HuH-7.5 (cell line): ENCODE results near the gene HTRA2.

Experiments
- DNase-seq: peaks from one replicate; pipeline ENCODE4 v3.0.0; 2011; ENCODE audit warnings: low spot score

The HTRA2 gene

DNA sequence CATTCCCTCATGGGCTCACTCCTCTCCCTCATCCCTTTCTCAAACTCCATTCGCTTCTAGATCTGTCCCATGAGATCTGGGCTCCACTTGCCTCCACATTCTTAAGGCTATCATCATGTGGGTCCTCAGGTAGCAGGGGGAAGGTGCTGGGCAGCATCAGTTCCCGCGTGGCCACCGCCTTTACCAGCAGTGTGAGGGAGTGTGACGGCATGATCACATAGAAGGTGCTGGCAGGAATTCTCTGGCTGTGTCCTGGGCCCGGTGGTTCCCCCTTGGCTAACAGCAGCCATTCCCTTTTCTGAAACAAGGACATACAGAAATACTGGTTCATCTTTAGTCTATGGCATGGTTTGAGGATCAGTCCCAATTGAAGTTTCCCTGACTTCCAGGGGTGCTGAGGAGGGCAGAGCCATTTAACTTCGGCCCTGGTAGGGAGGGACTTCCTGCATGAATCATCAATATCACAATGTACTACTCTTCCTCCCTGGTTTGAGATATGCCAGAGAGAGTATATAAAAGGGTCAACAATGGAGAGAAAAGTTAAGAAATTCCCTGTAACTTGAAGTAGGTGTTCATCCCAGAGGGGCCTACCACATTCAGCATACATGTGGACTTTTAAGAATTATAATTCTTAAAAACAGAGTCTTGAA is 32.5 kb downstream of the HTRA2 start:
- DNase-seq = no peak

DNA sequence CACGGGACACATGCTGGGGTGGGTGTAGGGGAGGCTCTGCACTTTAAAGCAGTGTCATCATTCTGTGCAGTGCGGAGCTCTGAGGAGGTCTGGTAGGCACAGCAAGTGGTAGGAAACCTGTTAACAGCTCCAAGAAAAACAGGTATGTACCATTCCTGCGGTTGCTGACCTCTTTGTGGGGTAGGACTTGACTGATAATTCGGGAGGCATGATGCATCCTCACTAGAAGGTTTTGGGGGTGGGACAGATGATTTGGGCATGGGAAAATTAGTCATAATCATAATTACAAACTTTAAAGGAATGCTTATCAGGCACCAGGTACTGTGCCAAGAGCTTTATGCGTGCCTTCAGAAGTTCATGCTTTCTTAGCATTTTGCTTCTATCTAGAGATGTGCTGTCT is 34.5 kb downstream of the HTRA2 start:
- no peak for DNase-seq

DNA sequence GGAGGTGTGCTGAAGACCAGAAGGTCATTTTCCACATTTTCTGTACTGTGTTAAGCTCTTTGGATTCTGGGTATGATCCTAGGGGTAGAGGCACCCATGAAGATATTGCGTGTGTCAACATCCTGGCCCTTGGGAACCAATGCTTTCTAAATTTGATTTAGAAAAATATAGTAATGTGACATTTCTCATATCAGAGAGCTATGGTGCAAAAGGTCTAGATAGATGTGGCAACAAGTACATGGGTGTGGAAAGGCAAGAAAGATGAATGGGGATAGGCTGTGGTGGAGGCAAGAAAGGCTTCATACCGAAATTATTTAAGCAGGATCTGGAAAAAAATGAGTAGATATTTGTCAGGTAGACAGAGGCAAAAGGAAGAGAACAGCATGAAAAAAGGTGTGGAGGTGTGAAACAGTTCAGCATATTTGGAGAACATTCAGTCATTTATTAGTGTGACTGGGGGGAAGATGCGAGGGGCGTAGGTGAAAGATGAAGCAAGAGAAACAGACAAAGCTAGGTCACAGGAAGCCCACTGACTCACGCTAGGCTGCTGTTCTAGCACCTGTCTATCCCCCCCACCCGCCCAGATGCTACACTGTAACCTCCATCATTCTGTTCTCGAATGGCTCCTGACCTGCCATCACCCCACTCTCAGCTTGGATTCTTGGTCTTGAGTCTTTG is 36.5 kb downstream of the HTRA2 start:
- DNase-seq = no peak

DNA sequence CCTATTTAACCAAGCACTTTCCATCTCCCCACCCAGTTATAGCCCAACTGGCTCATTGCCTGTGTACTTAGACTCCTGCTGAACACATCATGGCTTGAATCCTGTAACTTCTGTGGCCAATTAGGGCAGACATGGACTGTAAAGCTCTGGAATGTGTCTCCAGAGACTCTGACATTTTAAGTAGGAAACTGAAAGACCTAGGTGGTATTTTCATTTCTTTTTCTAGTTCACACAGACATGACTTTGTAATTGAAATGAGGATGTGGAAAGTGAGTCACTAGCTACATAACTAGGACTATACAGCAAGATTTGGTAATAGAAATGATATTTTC is 37.0 kb downstream of the HTRA2 start:
- DNase-seq = no peak

DNA sequence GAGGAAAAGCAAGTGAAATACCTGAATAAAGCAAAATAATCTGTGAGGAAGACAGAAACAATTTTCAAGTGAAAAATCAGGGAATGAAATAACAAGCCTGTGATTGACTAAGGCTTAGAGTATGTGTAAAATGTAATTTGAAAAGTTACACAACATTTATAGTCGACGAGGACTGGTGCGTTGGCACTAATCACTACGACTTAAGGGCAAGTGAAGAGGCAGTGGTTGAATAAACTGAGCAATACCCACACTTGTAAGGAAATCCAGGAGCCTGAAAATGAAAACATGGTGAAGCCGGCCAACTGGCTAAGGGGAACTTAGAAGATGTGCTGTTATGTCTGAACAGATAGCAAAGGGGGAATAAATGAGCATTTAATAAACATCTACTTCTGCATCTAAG is 38.1 kb downstream of the HTRA2 start:
- DNase-seq = no peak

DNA sequence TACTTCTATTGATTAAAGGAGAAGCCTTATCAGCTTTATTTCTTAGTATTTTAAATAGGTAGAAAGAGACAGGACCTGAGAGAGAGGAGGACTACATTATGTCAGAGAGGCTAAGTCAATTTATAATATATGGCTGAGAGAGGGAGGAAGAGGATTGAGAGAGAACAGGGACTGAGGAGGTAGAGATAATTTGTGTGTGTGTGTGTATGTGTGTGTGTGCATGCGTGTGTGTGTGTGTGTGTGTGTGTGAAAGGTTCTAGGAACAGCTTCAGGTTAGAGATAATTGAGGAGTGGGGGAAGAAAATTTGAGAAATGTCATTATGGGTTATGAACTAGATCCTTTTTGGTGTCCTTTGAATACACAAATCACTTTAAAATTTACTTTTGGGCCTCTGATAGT is 40.0 kb downstream of the HTRA2 start:
- no peak for DNase-seq

DNA sequence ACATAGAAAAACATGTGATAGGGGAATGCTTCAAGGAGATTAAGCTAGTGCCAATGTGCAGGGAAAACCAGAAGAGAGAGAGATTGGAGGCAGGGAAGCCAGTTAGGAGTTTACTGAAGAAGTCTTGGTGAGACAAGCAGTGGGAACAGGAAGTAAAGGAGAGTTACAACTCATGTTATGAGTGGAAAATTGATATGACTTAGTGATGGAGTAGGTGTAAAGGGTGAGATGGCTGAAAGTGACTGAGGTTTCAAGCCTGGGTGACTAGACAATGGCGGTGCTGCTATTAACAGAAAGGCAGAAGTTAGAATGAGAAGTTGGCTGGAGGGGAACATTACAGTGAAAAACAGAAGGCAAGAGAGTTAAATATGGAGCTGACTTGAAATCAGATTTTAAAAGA is 41.3 kb downstream of the HTRA2 start:
- no peak for DNase-seq

DNA sequence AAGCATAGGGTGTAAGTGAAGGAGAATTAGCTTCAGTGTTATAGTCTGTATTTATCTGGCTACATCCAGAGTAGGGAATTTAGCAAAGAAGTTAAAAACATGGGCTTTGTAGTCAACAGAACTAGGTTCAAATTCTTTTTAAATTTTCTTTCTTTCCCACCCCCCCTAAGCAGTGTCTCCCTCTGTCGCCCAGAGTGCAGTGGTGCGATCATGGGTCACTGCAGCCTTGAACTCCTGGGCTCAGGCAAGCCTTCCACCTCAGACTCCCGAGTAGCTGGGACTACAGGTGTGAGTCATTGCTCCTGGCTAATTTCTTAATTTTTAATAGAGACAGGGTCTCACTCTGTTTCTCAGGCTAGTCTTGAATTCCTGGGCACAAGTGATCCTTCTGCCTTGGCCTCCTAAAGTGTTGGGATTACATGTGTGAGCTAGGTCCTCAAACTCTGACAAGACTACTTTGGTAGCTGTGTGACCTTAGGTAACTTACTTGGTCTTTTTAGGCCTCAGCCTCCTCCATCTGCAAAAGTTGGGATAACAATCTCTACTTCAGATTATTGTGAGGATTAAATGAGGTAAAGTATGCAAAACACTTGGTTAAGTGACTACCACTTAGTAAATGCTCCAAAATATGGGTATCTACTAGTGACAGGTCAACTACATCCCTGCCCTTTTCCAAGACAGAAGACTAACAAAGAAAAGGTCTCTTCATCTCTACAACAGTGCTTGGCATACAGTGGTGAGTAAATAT is 42.6 kb downstream of the HTRA2 start:
- no peak for DNase-seq

DNA sequence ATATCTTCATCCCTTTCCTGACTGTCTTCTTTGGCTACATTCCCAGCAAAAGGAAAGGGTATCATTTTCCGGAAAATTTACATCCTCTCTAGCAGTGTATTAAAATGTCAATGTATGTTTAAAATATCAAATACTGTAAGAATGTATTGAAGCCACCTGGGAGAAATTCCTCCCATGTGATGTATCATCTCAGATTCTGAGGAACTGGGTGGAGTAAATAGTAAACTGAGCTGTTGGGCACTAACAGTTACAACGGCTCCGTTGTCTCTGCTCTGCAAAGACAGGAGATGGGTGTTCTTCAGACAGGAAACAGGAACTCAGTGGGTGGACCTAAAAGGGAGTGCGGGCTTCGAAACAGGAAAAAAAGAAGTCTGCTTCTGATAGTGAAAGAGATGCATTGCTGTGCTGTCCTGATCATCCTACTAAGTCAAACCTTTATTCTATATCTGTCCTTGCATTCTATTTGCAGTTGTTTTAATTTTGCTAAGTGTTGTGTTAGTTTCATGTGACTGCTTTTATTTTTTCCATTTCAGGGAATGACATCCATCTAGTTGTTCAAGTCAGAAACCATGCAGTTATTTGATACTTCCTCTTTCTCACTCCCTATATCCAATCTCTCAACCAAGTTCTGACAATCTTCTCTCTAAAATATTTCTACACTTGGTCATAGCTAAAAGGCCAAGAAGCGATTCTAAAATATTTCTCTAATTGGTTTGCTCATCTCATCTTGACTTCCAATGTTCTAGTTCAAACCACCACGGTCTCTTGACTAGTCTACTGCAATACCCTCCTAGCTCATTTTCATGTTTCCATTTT is 44.2 kb downstream of the HTRA2 start:
- no peak for DNase-seq

DNA sequence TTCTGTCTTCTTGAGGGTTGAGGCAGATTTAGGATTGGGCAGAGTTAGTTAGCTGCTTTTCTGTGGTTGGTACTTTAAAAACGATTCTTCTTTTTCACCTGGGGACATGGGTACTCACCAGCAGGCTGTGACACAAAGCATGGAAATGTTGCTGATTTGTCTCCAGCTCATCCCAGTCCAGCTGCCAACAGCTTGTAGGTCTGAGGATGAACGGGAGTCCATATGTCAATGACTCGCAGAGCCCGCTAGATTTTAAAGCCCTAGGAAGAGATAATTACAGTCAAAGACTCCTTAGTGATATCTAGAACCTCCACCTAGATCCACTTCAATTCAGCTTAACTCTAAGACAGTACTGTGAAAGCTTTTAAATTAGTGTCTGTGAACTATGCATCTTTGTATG is 45.6 kb downstream of the HTRA2 start:
- DNase-seq = no peak

DNA sequence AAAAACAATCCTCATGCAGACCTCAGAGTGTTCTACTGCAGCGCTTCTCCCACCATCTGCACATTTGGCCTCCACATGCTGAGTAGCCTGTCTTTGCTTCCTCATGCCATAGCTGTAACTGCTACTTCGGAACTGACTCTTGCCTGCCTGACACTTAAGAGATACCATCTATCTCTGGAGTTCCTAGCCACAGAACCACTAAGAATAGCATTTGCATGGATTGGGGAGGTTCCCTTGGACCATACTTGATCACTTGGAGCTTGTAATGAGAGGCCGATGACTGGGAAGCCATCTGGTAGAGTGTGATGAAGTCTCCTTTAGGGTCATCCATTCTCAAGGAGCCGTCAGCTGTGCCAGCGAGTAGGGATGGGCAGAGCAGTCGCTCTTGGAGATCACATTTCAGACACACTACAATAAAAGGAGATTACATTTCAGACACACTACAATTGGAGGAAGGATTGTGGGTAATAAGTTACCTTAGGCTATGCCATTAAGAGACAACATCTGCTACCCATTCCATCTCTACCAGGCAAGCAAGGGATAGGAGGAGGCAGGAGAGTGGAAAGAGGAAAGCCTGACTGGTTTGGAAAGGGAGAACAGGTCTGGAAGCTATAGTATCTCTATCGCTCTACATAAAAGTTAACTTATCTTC is 46.6 kb downstream of the HTRA2 start:
- DNase-seq = no peak

DNA sequence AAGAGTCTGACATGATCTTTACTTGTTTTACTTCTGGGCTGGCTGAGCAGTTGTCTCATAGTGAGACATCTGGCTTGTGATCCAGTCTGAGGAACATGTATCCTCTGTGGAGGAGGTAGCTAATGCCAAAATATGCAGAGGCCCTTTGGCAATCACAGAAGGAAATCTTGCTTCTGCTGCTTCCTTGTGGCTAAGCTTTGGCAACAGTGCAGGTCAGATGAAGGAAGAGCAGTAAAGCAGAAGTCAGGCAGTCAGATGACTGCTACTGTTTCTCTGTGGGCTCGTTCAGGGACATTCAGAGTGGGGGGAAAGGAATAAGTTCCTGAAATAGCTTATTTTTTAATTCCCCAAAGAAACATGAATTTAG is 47.1 kb downstream of the HTRA2 start:
- DNase-seq = no peak

DNA sequence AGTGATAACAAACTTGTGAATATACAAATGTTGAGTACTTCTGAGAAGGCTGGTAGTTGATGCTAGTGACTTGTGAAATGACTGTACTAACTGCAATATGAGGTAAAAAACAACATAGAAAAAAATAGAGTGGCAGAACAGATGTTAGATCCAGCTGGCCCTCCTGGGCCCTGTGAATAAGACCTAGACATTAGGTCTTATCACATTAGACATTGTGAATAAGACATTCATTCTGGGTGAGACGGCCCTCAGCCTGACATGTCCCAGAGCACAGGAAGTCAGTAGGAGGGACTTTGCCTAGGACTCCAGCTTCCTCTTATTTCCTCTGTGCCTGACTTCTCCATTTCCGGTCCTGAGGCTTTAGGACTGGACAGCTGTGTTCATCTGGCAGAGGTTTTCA is 47.7 kb downstream of the HTRA2 start:
- DNase-seq = no peak

DNA sequence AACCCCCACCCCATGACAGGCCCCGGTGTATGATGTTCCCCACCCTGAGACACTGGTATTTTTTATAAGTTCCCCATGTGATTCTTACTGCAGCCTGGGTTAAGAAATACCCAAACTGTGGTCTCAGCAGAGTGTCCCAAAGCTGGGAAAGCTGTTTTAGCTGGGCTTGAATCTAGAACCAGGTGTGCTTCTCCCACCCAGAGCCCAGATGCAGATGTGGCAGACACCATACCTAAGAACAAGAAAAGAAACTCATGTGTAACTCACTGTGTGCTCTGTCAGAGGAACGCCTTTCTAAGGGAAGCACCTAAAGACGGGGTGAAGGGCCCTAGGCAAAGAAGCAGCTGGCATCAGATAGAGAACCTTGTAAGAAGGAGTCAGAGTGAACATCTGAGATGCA is 48.7 kb downstream of the HTRA2 start:
- no peak for DNase-seq

DNA sequence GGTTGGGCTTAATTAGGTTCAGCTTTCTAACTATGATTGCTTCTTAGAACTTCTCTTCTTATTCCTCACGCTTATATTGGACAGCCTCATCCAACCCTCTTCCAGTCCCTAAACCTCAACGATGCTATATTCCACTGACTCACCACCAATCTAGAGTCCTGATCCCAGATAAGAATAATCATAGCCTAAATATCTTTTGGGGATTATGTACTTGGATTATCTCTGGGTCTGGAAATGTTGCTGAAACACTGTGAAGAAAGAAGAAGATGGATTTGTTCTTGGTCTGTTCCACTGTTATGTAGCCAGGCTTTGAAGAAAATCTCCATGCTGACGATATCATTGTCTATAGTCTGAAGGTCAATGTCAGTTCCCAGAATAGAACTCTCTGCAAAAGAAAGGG is 51.7 kb downstream of the HTRA2 start:
- DNase-seq = no peak

DNA sequence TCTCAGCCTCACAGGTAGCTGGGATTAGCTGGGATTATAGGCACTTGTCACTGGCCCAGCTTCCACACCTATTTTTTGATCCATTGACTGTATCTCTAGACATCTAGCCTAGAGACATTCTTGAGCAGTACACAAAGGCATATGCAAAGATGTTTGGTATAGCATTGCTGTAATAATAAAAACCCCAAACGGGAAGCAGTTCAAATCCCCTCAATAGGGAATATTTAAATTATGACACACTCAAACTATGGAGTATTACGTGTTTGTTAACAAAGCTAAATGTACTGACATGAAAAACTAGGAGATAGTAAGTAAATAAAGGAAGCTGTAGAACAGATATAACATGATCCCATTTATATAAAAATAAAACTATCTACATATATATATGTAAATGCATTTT is 52.5 kb downstream of the HTRA2 start:
- DNase-seq = no peak
